Bronchial epithelial cell (primary cell): ENCODE data around the gene PMEL. TPM values are rescaled to one million over a fixed set of nuclear protein-coding genes. Genes with fewer than 3 reads are reported as not detected.

ENCODE experiments used
- DNase-seq: peaks from one replicate; pipeline ENCODE4 v3.0.0-alpha.2; 2010; ENCODE audit warnings: low read depth
- FAIRE-seq: peaks from 2 replicates; lab custom pipeline; 2011; peaks lifted over from hg19 to GRCh38; lab: Jason Lieb, UNC
- H3K27me3 ChIP-seq: 2 replicates; pipeline ENCODE4 v1.5.1; 2011; ENCODE audit warnings: low read length; ENCODE audit not compliant: control insufficient read depth, insufficient read depth
- H3K36me3 ChIP-seq: 2 replicates; pipeline ENCODE4 v1.5.1; 2011; ENCODE audit warnings: low read length; ENCODE audit not compliant: control insufficient read depth, insufficient read depth
- H3K4me3 ChIP-seq: 2 replicates; pipeline ENCODE4 v1.5.1; 2011; ENCODE audit warnings: mild to moderate bottlenecking, low read depth, low read length, control low read depth
- total RNA-seq: library from RNA; depleted of rRNA; stranded (reverse); fragments of >200 nt; gene quantifications from 2 replicates; pipeline ENCODE4 v1.2.1, GENCODE V29; 2014
- TF ChIP-seq, protein P1 (sequence below): IDR thresholded peaks from 2 replicates; pipeline ENCODE4 v1.5.1; 2011; ENCODE audit warnings: mild to moderate bottlenecking, moderate library complexity, low read length, control low read depth, inconsistent platforms; ENCODE audit not compliant: insufficient read depth, severe bottlenecking

Gene PMEL
- total RNA-seq, 1 donor from 2014 or later: 2.6 TPM

DNA sequence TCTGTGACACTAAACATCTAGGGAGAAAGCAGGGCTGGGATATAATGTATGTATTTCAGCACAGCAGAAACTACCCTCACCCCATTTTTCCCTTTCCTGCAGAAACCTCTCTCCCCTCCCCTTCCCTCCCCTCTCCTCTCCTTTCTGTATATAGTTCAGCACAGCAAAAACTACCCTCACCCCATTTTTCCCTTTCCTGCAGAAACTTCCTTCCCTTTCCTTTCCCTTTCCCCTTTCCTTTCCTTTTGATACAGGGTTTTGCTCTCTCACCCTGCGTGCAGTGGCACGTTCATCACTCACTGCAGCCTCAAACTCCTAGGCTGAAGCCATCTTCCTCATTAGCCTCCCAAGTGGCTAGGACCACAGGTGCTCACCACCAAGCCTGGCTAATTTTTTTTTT is 2.1 kb downstream of the PMEL start:
- FAIRE-seq (no peak), DNase-seq (no peak)
- Histone ChIP-seq H3K36me3 (no peaks in the 10 kb centered on the region), H3K4me3 (no peak overlapping the region), H3K27me3 (no peaks in the 10 kb centered on the region)
- TF ChIP-seq, protein P1, sequence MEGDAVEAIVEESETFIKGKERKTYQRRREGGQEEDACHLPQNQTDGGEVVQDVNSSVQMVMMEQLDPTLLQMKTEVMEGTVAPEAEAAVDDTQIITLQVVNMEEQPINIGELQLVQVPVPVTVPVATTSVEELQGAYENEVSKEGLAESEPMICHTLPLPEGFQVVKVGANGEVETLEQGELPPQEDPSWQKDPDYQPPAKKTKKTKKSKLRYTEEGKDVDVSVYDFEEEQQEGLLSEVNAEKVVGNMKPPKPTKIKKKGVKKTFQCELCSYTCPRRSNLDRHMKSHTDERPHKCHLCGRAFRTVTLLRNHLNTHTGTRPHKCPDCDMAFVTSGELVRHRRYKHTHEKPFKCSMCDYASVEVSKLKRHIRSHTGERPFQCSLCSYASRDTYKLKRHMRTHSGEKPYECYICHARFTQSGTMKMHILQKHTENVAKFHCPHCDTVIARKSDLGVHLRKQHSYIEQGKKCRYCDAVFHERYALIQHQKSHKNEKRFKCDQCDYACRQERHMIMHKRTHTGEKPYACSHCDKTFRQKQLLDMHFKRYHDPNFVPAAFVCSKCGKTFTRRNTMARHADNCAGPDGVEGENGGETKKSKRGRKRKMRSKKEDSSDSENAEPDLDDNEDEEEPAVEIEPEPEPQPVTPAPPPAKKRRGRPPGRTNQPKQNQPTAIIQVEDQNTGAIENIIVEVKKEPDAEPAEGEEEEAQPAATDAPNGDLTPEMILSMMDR: no peak

- Histone ChIP-seq H3K36me3 (peaks cover 10% of the 10 kb centered on the region), H3K27me3 (no peaks in the 10 kb centered on the region), H3K4me3 (no peak overlapping the region)
- peak; percentile 51 for DNase-seq
- TF ChIP-seq, protein P1: no peak
- FAIRE-seq: no peak
Measured at GRCh38 chr12:55957106-55957859, 8.6 kb downstream of the PMEL start.

DNA sequence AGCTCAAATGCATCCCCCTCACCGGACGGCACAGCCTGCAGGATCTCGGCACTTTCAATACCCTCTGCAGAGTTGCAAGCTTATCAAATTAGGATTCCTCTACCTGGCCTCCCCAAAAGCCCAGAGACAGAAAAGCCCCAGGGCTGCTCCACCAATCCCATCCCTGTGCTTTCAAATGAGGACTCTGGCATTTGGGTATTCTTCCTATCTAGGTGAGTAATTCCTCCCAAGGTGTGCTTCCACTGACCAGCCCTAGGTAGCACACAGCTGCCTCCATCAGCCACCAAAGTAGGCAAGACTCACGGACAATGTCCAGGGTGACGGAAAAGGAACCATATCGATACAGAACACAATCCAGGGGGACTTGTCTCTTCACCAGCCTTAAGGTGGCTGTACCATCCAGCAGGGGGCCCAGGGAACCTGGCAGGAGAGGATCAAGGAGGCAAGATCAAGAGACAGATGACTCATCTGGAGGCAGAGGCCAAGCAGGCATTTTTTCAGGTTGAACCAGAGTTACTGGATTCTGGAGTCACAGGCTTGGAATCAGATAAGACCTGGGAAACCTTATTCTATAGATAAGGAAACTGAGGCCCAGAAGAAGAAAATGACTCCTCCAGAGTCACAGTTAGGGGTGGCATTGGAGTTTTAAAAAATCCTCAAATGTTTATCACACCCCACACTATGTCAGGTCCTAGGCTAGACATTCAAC is 9.9 kb downstream of the PMEL start:
- TF ChIP-seq, protein P1: peak; percentile 72
- Histone ChIP-seq H3K36me3 (peaks cover 22% of the 10 kb centered on the region), H3K4me3 (no peak overlapping the region), H3K27me3 (no peaks in the 10 kb centered on the region)
- peak; percentile 50 for FAIRE-seq
- DNase-seq: peak; percentile 93

- Histone ChIP-seq H3K27me3 (no peaks in the 10 kb centered on the region), H3K4me3 (no peak overlapping the region), H3K36me3 (peaks cover 24% of the 10 kb centered on the region)
- no peak for DNase-seq
- TF ChIP-seq, protein P1: no peak
- FAIRE-seq: no peak
Measured at GRCh38 chr12:55955344-55955743, 10.5 kb downstream of the PMEL start.

- TF ChIP-seq, protein P1: no peak
- peaks cover 30% of the 10 kb centered on the region for H3K36me3 ChIP-seq
- no peak for DNase-seq
- no peaks in the 10 kb centered on the region for H3K27me3 ChIP-seq
- FAIRE-seq: no peak
- no peak overlapping the region for H3K4me3 ChIP-seq
Measured at GRCh38 chr12:55946553-55946952, 19.3 kb downstream of the PMEL start.
